GM12878 (cell line): ENCODE data around the gene ELMOD2. TPM values are rescaled to one million over a fixed set of nuclear protein-coding genes. Genes with fewer than 3 reads are reported as not detected.

Experiments
- ATAC-seq: fragments of 200-7000 bp; cut with Tn5 transposase; 3 replicates; pipeline ENCODE4 v1.9.1; 2020; ENCODE audit warnings: mild to moderate bottlenecking, moderate library complexity
- BruUV-seq: library from RNA; stranded (reverse); fragments of 400-500 nt; replicated peaks from 2 replicates; lab custom pipeline; 2021; lab: Mats Ljungman, UMichigan
- CTCF ChIA-PET: fragments of 300-600 bp; sonication (Branson Sonifier 250); formaldehyde crosslinking; extraction: SDS; loops from one replicate; lab custom pipeline; 2021; ENCODE audit warnings: inconsistent platforms; lab: Yijun Ruan, JAX
- POLR2A ChIA-PET: fragments of 350-600 bp; formaldehyde crosslinking; extraction: SDS; loops from one replicate; lab custom pipeline; 2021; ENCODE audit warnings: inconsistent platforms; lab: Charles Lee
- RAD21 ChIA-PET: fragments of 300-600 bp; sonication (Branson Sonifier 250); formaldehyde crosslinking; loops from one replicate; lab custom pipeline; 2023; ENCODE audit warnings: antibody characterized with exemption; ENCODE audit not compliant: unreplicated experiment; lab: Charles Lee
- SMC1A ChIA-PET: fragments of 300-600 bp; sonication (Branson Sonifier 250); formaldehyde crosslinking; loops from one replicate; lab custom pipeline; 2023; ENCODE audit not compliant: unreplicated experiment, uncharacterized antibody; lab: Charles Lee
- DNase-seq: peaks from one replicate; pipeline ENCODE4 v3.0.0-alpha.2; 2011; ENCODE audit warnings: low read depth, low spot score
- FAIRE-seq: peaks from 3 replicates; lab custom pipeline; 2011; peaks lifted over from hg19 to GRCh38; lab: Jason Lieb, UNC
- H2AFZ ChIP-seq: 2 replicates; pipeline ENCODE4 v1.6.0; 2011; ENCODE audit warnings: low read depth, low read length, control low read depth; ENCODE audit not compliant: control insufficient read depth
- H3K27ac ChIP-seq: 2 replicates; pipeline ENCODE4 v1.5.1; 2011; ENCODE audit warnings: control low read depth; ENCODE audit not compliant: control insufficient read depth, insufficient read depth
- H3K27me3 ChIP-seq, 2 experiments: replicated peaks in 1 of 2; 2 replicates each; pipeline versions ENCODE4 v1.6.0 to v1.6.1; 2011; ENCODE audit warnings: low read length in 1 of 2; ENCODE audit not compliant: control insufficient read depth in 2 of 2, insufficient read depth in 2 of 2
- H3K36me3 ChIP-seq, 2 experiments: 2 replicates each; pipeline ENCODE4 v1.5.1; 2011; ENCODE audit warnings: low read length in 1 of 2; ENCODE audit not compliant: control insufficient read depth in 2 of 2, insufficient read depth in 2 of 2
- H3K4me1 ChIP-seq: 2 replicates; pipeline ENCODE4 v1.6.1; 2011; ENCODE audit warnings: mild to moderate bottlenecking, low read length, moderate library complexity, mixed read lengths; ENCODE audit not compliant: control insufficient read depth, insufficient read depth
- H3K4me2 ChIP-seq: 2 replicates; pipeline ENCODE4 v1.6.0; 2011; ENCODE audit warnings: control low read depth; ENCODE audit not compliant: control insufficient read depth, insufficient read depth
- H3K4me3 ChIP-seq: fragments of 200-600 bp; sonication (generic); 2 replicates; pipeline ENCODE4 v1.5.1; 2016
- H3K79me2 ChIP-seq: 2 replicates; pipeline ENCODE4 v1.6.0; 2011; ENCODE audit warnings: low read length; ENCODE audit not compliant: control insufficient read depth, insufficient read depth
- H3K9ac ChIP-seq: 2 replicates; pipeline ENCODE4 v1.8.0; 2011; ENCODE audit warnings: low read length, control low read depth, mixed read lengths; ENCODE audit not compliant: control insufficient read depth, insufficient read depth
- H3K9me3 ChIP-seq: replicated peaks from 3 replicates; pipeline ENCODE4 v1.5.1; 2011; ENCODE audit warnings: mild to moderate bottlenecking, low read length; ENCODE audit not compliant: control insufficient read depth, insufficient read depth
- H4K20me1 ChIP-seq: 2 replicates; pipeline ENCODE4 v1.6.0; 2011; ENCODE audit not compliant: control insufficient read depth, insufficient read depth
- BCL11A ChIP-seq: IDR thresholded peaks from 2 replicates; pipeline ENCODE4 v1.6.1; 2011; ENCODE audit warnings: low read depth, low read length
- CHD1 ChIP-seq: IDR thresholded peaks from 2 replicates; pipeline ENCODE4 v1.6.1; 2012; ENCODE audit warnings: low read depth, low read length, improper control_type of control experiment
- E2F4 ChIP-seq: IDR thresholded peaks from 2 replicates; pipeline ENCODE4 v1.6.1; 2012; ENCODE audit warnings: low read depth, low read length, improper control_type of control experiment
- HDGF ChIP-seq: fragments of 450-650 bp; IDR thresholded peaks from 2 replicates; pipeline ENCODE4 v1.6.1; 2016; ENCODE audit warnings: antibody characterized with exemption
- MTA3 ChIP-seq: IDR thresholded peaks from 2 replicates; pipeline ENCODE4 v1.6.1; 2012; ENCODE audit warnings: low read length, inconsistent platforms, borderline replicate concordance
- NRF1 ChIP-seq: conservative IDR thresholded peaks from 2 replicates; pipeline ENCODE4 v1.6.1; 2011; ENCODE audit warnings: mild to moderate bottlenecking, low read depth, low read length, improper control_type of control experiment
- PAX5 ChIP-seq: IDR thresholded peaks from 2 replicates; pipeline ENCODE4 v1.6.1; 2011; ENCODE audit warnings: low read depth, low read length, borderline replicate concordance
- SREBF1 ChIP-seq: IDR thresholded peaks from 2 replicates; pipeline ENCODE4 v1.6.1; 2012; ENCODE audit warnings: mild to moderate bottlenecking, low read length
- SREBF2 ChIP-seq: IDR thresholded peaks from 2 replicates; pipeline ENCODE4 v1.6.1; 2012; ENCODE audit warnings: mild to moderate bottlenecking, low read length
- STAT1 ChIP-seq: fragments of 450-650 bp; conservative IDR thresholded peaks from 2 replicates; pipeline ENCODE4 v1.6.1; 2014; ENCODE audit warnings: antibody characterized with exemption, mild to moderate bottlenecking
- SUZ12 ChIP-seq: fragments of 200-600 bp; sonication (generic); IDR thresholded peaks from one replicate; pipeline ENCODE4 v1.6.1; 2018; ENCODE audit warnings: antibody characterized with exemption, mild to moderate bottlenecking; ENCODE audit not compliant: unreplicated experiment
- TARDBP ChIP-seq: IDR thresholded peaks from 2 replicates; pipeline ENCODE4 v1.6.1; 2016; ENCODE audit warnings: borderline replicate concordance
- WGBS: methylation state at CpG from one replicate; pipeline ENCODE4 v1.1.6; 2016; ENCODE audit warnings: low lambda C conversion rate; ENCODE audit not compliant: insufficient replicate concordance, insufficient coverage; ENCODE audit errors: missing lambda C conversion rate; 5-methylcytosine and 5-hydroxymethylcytosine counted together
- in situ Hi-C: fragments of 300-500 bp; cut with MboI; formaldehyde crosslinking; loops from 9 replicates; pipeline ENCODE4 v1.14.3; 2018; ENCODE audit warnings: mixed read lengths
- intact Hi-C: fragments of 100-400 bp; cut with micrococcal nuclease; formaldehyde crosslinking; loops from one replicate; pipeline ENCODE4 v1.14.2; 2022; ENCODE audit not compliant: unreplicated experiment
- polyA plus RNA-seq, 11 experiments: library from polyadenylated mRNA; depleted of rRNA in 4 of 11; unstranded in 6 of 11; stranded (reverse) in 5 of 11; fragments of >200 nt; fragmentation: Nextera tagmentation in 4 of 11; fragmentation: Illumina TruSeq in 1 of 11; extraction: Ambion mirVana in 4 of 11; extraction: Trizol in 1 of 11; gene quantifications; 1 replicate in 1 of 11; 2 replicates in 10 of 11; pipeline versions ENCODE4 v1.2.1 to v1.2.3, GENCODE V29; 2011 to 2016; ENCODE audit warnings: inconsistent platforms in 2 of 11, missing spikeins in 2 of 11, low read depth in 1 of 11
- total RNA-seq, 4 experiments: library from RNA; depleted of rRNA in 3 of 4; stranded (reverse); fragments of >200 nt in 3 of 4; fragmentation: Illumina TruSeq in 1 of 4; extraction: Trizol in 1 of 4; gene quantifications; 2 replicates each; pipeline versions ENCODE4 v1.2.1 to v1.2.3, GENCODE V29; 2013 to 2021
- TF ChIP-seq, protein P1 (sequence below): fragments of 450-650 bp; IDR thresholded peaks from 2 replicates; pipeline ENCODE4 v1.6.1; 2016; ENCODE audit warnings: mild to moderate bottlenecking, moderate library complexity, borderline replicate concordance
- TF ChIP-seq, protein P2 (sequence below): IDR thresholded peaks from 2 replicates; pipeline ENCODE4 v1.6.1; 2011; ENCODE audit warnings: borderline replicate concordance, low read depth, mild to moderate bottlenecking, moderate library complexity, low read length; ENCODE audit not compliant: insufficient read depth, poor library complexity, severe bottlenecking
- TF ChIP-seq, protein P3 (sequence below): fragments of 450-650 bp; IDR thresholded peaks from 2 replicates; pipeline ENCODE4 v1.6.1; 2016; ENCODE audit warnings: mild to moderate bottlenecking

The ELMOD2 gene
- total and polyA plus RNA-seq, 10 of the 15 experiments (the other 5 are each of a cell fraction or from before 2014, with no cell fraction given) = 6.5 to 16.7 (median 12.7) TPM

GRCh38 chr4:140497405-140497746, 26.6 kb upstream of the ELMOD2 start:
- ChIA-PET POLR2A (no interaction called here), CTCF (no interaction called here)
- H3K4me1 ChIP-seq = no peaks in the 10 kb centered on the region

More at GRCh38 chr4:140497405-140497746, 26.6 kb upstream of the ELMOD2 start:
- no peaks in the 10 kb centered on the region for H3K36me3 ChIP-seq
- no peak overlapping the region for H3K27ac ChIP-seq
- FAIRE-seq (no peak), DNase-seq (no peak), ATAC-seq (no peak)
- TF ChIP-seq, protein P1, sequence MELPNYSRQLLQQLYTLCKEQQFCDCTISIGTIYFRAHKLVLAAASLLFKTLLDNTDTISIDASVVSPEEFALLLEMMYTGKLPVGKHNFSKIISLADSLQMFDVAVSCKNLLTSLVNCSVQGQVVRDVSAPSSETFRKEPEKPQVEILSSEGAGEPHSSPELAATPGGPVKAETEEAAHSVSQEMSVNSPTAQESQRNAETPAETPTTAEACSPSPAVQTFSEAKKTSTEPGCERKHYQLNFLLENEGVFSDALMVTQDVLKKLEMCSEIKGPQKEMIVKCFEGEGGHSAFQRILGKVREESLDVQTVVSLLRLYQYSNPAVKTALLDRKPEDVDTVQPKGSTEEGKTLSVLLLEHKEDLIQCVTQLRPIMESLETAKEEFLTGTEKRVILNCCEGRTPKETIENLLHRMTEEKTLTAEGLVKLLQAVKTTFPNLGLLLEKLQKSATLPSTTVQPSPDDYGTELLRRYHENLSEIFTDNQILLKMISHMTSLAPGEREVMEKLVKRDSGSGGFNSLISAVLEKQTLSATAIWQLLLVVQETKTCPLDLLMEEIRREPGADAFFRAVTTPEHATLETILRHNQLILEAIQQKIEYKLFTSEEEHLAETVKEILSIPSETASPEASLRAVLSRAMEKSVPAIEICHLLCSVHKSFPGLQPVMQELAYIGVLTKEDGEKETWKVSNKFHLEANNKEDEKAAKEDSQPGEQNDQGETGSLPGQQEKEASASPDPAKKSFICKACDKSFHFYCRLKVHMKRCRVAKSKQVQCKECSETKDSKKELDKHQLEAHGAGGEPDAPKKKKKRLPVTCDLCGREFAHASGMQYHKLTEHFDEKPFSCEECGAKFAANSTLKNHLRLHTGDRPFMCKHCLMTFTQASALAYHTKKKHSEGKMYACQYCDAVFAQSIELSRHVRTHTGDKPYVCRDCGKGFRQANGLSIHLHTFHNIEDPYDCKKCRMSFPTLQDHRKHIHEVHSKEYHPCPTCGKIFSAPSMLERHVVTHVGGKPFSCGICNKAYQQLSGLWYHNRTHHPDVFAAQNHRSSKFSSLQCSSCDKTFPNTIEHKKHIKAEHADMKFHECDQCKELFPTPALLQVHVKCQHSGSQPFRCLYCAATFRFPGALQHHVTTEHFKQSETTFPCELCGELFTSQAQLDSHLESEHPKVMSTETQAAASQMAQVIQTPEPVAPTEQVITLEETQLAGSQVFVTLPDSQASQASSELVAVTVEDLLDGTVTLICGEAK = no peak
- TF ChIP-seq SREBF2 (no peak), SREBF1 (no peak), MTA3 (no peak), HDGF (no peak), SUZ12 (no peak), CHD1 (no peak), E2F4 (no peak), NRF1 (no peak), BCL11A (no peak), TARDBP (no peak), STAT1 (no peak), PAX5 (no peak)
- TF ChIP-seq, protein P2, sequence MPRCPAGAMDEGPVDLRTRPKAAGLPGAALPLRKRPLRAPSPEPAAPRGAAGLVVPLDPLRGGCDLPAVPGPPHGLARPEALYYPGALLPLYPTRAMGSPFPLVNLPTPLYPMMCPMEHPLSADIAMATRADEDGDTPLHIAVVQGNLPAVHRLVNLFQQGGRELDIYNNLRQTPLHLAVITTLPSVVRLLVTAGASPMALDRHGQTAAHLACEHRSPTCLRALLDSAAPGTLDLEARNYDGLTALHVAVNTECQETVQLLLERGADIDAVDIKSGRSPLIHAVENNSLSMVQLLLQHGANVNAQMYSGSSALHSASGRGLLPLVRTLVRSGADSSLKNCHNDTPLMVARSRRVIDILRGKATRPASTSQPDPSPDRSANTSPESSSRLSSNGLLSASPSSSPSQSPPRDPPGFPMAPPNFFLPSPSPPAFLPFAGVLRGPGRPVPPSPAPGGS = no peak
- TF ChIP-seq, protein P3, sequence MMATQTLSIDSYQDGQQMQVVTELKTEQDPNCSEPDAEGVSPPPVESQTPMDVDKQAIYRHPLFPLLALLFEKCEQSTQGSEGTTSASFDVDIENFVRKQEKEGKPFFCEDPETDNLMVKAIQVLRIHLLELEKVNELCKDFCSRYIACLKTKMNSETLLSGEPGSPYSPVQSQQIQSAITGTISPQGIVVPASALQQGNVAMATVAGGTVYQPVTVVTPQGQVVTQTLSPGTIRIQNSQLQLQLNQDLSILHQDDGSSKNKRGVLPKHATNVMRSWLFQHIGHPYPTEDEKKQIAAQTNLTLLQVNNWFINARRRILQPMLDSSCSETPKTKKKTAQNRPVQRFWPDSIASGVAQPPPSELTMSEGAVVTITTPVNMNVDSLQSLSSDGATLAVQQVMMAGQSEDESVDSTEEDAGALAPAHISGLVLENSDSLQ = no peak
- H3K79me2 ChIP-seq = no peaks in the 10 kb centered on the region
- BruUV-seq = no TSS peak
- no peak overlapping the region for H3K4me2 ChIP-seq
- H3K9ac ChIP-seq = no peak overlapping the region
- no peak overlapping the region for H3K4me3 ChIP-seq
- H2AFZ ChIP-seq = no peak overlapping the region
- ChIA-PET RAD21 (no interaction called here), SMC1A (no interaction called here)
- intact Hi-C loops = no loop called here
- in situ Hi-C loops = no loop called here
- peaks cover 5 to 11% of the 10 kb centered on the region in 2 experiments for H3K27me3 ChIP-seq
- H3K9me3 ChIP-seq = no peaks in the 10 kb centered on the region
- 77% methylated on average over 9 of the region's 11 CpGs for WGBS
- no peaks in the 10 kb centered on the region for H4K20me1 ChIP-seq
